Epithelial cell of proximal tubule (primary cell): ENCODE measurements around the gene MMP24OS. TPM values are rescaled to one million over a fixed set of nuclear protein-coding genes. Genes with fewer than 3 reads are reported as not detected.

Experiments
- DNase-seq: peaks from one replicate; pipeline ENCODE4 v3.0.0-alpha.2; 2011; ENCODE audit warnings: low read depth
- H3K4me3 ChIP-seq: 2 replicates; pipeline ENCODE4 v1.5.1; 2011; ENCODE audit warnings: low read depth, mild to moderate bottlenecking, low read length
- total RNA-seq: library from RNA; depleted of rRNA; stranded (reverse); fragments of >200 nt; gene quantifications from 2 replicates; pipeline ENCODE4 v1.2.3, GENCODE V29; 2015
- TF ChIP-seq, protein P1 (sequence below): conservative IDR thresholded peaks from 2 replicates; pipeline ENCODE4 v1.5.1; 2012; ENCODE audit warnings: low read depth, mild to moderate bottlenecking, low read length

Gene MMP24OS
- total RNA-seq, 1 donor from 2014 or later = 32.3 TPM

GRCh38 chr20:35279040-35279439, 1.1 kb upstream of the MMP24OS start:
- TF ChIP-seq, protein P1, sequence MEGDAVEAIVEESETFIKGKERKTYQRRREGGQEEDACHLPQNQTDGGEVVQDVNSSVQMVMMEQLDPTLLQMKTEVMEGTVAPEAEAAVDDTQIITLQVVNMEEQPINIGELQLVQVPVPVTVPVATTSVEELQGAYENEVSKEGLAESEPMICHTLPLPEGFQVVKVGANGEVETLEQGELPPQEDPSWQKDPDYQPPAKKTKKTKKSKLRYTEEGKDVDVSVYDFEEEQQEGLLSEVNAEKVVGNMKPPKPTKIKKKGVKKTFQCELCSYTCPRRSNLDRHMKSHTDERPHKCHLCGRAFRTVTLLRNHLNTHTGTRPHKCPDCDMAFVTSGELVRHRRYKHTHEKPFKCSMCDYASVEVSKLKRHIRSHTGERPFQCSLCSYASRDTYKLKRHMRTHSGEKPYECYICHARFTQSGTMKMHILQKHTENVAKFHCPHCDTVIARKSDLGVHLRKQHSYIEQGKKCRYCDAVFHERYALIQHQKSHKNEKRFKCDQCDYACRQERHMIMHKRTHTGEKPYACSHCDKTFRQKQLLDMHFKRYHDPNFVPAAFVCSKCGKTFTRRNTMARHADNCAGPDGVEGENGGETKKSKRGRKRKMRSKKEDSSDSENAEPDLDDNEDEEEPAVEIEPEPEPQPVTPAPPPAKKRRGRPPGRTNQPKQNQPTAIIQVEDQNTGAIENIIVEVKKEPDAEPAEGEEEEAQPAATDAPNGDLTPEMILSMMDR = no peak
- no peak for DNase-seq
- no peak overlapping the region for H3K4me3 ChIP-seq

- DNase-seq = no peak
- peak overlapping the region; percentile 71 for H3K4me3 ChIP-seq
- TF ChIP-seq, protein P1 = no peak
Measured at GRCh38 chr20:35277127-35277526, 795 bp downstream of the MMP24OS start.

DNA sequence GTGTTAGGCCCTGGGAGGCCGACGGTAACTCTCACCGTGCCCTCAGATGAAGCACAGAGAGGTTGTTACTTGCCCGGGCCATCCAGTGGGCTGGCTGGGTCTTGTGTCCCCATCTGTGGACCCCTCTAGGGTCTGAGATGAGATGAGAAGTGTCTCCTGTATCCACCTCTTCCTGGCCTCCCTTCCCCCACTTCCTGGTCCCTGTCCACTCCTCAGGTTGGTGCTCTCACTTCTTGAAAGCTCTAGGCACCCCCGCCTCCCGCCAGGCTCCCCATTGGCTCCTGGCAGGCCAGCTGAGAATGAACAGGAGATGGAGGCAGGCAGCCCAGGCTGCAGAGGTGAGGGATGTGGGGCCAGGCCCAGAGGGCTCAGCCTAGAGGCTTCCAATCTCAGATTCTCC, 1.5 kb downstream of the MMP24OS start:
- H3K4me3 ChIP-seq = peak overlapping the region; percentile 71
- DNase-seq = no peak
- TF ChIP-seq, protein P1 = no peak

DNA sequence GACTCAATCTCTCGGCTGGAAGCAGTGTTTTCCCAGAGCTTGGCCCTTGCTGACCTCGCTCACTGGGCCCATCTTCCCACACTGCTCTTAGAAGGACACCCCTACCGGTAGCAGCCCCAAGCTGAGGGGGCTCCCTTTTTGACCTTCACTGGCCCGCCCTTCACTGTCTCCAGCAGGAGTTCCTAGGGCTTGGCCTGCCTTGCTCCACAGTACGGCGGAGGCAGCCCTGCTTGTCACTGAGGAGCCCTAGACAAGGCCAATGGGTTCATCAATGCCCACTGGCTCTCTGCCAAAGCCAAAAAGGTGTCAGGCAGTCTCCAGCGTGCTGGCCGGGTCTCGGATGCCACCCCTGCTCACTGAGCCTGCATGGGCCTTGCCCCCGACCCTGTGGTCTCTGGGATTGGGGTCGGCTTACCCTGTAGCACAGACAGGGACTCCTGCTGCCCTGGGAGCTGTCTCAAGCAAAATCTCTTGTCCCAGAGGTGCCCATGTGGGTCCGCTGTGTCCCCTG, 2.1 kb downstream of the MMP24OS start:
- DNase-seq = no peak
- TF ChIP-seq, protein P1 = no peak
- H3K4me3 ChIP-seq = no peak overlapping the region

- DNase-seq = no peak
- TF ChIP-seq, protein P1 = no peak
- no peak overlapping the region for H3K4me3 ChIP-seq
Measured at GRCh38 chr20:35274172-35275092, 3.5 kb downstream of the MMP24OS start.

GRCh38 chr20:35273449-35274171, 4.3 kb downstream of the MMP24OS start:
- H3K4me3 ChIP-seq = no peak overlapping the region
- DNase-seq = no peak
- TF ChIP-seq, protein P1 = no peak
